ENCODE results near the gene FOXN4.

Gene FOXN4

DNA sequence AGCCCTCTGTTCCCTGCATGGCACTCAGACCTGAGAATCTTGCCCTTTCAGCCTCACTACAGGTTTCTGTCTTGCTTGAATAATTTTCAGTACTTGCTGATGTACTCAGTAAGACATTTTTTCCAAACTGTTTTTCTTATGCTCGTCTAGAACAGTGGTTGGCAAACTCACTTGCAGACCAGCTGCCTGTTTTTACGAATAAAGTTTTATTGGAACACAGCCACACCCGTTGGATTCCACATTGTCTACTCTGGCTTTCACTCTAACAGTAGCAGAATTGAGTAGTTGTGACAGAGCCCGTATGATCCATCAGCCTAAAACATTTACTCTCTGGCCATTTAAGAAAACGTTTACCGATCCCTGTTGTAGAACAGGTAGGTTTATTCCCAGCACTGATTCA, 72.8 kb downstream of the FOXN4 start:
- TF ChIP-seq, protein P1, sequence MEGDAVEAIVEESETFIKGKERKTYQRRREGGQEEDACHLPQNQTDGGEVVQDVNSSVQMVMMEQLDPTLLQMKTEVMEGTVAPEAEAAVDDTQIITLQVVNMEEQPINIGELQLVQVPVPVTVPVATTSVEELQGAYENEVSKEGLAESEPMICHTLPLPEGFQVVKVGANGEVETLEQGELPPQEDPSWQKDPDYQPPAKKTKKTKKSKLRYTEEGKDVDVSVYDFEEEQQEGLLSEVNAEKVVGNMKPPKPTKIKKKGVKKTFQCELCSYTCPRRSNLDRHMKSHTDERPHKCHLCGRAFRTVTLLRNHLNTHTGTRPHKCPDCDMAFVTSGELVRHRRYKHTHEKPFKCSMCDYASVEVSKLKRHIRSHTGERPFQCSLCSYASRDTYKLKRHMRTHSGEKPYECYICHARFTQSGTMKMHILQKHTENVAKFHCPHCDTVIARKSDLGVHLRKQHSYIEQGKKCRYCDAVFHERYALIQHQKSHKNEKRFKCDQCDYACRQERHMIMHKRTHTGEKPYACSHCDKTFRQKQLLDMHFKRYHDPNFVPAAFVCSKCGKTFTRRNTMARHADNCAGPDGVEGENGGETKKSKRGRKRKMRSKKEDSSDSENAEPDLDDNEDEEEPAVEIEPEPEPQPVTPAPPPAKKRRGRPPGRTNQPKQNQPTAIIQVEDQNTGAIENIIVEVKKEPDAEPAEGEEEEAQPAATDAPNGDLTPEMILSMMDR (IDR thresholded peaks at IDR 0.05; ENCODE audit: low read depth, low read length) = no peak
- no peak overlapping the region for H3K4me3 ChIP-seq (ENCODE audit: low read depth, low read length)

DNA sequence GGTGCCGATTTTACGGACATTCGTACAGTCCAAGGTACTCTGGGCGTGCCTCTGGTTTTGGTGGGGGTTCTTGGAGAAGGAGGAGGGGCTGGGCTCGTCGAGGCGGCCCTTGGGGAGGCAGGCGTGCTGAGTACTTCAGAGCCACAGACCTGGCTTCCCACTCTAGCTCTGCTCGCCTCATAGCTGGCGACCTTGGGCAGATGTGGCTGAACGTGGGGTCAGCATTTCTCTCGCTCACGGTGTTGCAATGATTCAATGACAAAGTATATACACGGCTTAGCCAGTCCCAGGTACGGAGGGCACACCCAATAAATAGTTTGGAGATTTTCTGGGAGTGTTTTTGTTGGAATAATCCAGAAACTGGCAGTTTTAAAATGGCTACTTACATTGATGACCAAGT, 75.1 kb downstream of the FOXN4 start:
- TF ChIP-seq, protein P1 (IDR thresholded peaks at IDR 0.05; ENCODE audit: low read depth, low read length) = no peak

DNA sequence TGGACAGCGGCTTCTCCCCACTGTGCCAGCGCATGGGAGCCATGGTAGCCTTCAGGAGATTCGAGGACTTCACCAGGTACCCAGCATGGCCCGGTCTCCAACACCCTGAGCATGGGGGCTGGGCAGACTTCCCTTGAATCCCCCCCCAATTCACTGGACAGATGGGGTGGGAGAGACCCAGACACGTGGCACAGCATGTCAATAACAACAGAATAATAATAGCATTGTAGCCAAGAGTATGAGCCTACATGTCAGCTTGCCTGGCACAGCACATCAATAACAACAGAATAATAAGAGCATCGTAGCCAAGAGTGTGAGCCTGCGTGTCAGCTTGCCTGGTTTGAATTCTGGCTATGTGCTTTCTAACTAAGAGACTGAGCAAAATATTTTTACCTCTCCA, 76.4 kb downstream of the FOXN4 start:
- no peak overlapping the region for H3K4me3 ChIP-seq (ENCODE audit: low read depth, low read length)
- TF ChIP-seq, protein P1 (IDR thresholded peaks at IDR 0.05; ENCODE audit: low read depth, low read length) = no peak

More for the DNA sequence above, 75.1 kb downstream of the FOXN4 start:
- no peak overlapping the region for H3K4me3 ChIP-seq (ENCODE audit: low read depth, low read length)

DNA sequence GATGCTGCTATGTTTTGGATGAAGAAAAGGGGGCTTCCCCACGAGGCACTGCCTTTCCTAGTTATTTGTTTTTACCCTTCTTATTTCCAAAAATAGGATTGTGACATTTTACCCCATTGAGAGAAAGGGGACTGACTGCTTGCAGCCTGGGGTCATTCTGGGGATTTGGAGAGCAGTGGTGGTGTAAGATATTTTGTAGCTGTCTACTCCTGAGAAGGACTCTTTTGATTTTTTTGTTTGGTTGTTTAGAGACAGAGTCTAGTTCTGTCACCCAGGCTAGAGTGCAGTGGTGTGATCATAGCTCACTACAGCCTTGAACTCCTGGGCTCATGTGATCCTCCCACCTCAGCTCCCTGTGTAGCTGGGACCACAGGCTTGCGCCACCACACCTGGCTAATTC, 78.9 kb downstream of the FOXN4 start:
- no peak overlapping the region for H3K4me3 ChIP-seq (ENCODE audit: low read depth, low read length)

DNA sequence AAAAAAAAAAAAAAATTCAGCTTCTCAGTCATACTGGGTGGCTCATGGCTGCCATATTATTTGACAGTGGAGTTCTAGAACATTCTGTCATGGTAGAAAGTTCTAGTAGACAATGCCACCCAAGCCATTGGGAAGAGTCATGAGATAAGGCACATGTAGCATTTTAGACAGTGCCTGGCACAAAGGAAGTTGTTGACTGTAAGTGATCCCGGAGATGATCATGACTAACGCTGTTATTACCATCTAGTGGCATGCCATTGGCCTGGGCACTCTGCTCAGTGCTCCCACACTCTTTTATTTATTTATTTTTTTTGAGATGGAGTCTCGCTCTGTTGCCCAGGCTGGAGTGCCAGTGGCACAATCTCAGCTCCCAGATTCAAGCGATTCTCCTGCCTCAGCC, 80.4 kb downstream of the FOXN4 start:
- TF ChIP-seq, protein P1 (IDR thresholded peaks at IDR 0.05; ENCODE audit: low read depth, low read length) = no peak
- no peak overlapping the region for H3K4me3 ChIP-seq (ENCODE audit: low read depth, low read length)

More for the DNA sequence above, 78.9 kb downstream of the FOXN4 start:
- TF ChIP-seq, protein P1 (IDR thresholded peaks at IDR 0.05; ENCODE audit: low read depth, low read length) = no peak
